ENCODE results near the gene VWA5B2.

- no peak for TF ChIP-seq POLR2AphosphoS5 (IDR thresholded peaks at IDR 0.05; ENCODE audit: low read depth, low read length)
- no peak for TF ChIP-seq CTCF (IDR thresholded peaks at IDR 0.05 in 2 of 3, conservative IDR thresholded peaks at IDR 0.05 in 1 of 3; ENCODE audit: borderline replicate concordance in 1 of 3, insufficient read depth in 1 of 3, low read depth in 2 of 3, low read length in 2 of 3)
- TF ChIP-seq EZH2phosphoT487 (IDR thresholded peaks at IDR 0.05; ENCODE audit: borderline replicate concordance): no peak
- no peak for TF ChIP-seq JUND (IDR thresholded peaks at IDR 0.05)
- no peak for TF ChIP-seq POLR2A (IDR thresholded peaks at IDR 0.05; ENCODE audit: borderline replicate concordance, extremely low read depth, insufficient read depth, insufficient read length)
- TF ChIP-seq RAD21 (IDR thresholded peaks at IDR 0.05; ENCODE audit: low read depth): no peak
- TF ChIP-seq ZNF274 (IDR thresholded peaks at IDR 0.05; ENCODE audit: low read depth, low read length): no peak
- no peak for TF ChIP-seq EZH2 (IDR thresholded peaks at IDR 0.05)
- no peak for TF ChIP-seq MAX (IDR thresholded peaks at IDR 0.05)
- TF ChIP-seq ATF3 (IDR thresholded peaks at IDR 0.05): no peak
- no peak for TF ChIP-seq CBX3 (IDR thresholded peaks at IDR 0.05; ENCODE audit: low read depth)
- no peak for TF ChIP-seq SIN3A (IDR thresholded peaks at IDR 0.05; ENCODE audit: low read depth)
- TF ChIP-seq TCF7L2 (IDR thresholded peaks at IDR 0.05; ENCODE audit: borderline replicate concordance, extremely low read depth, insufficient read depth, insufficient read length): no peak
- no peak for TF ChIP-seq CEBPB (IDR thresholded peaks at IDR 0.05; ENCODE audit: low read depth)
Observed at GRCh38 chr3:184211718-184212117, 17.7 kb upstream of the VWA5B2 start.
